HCT116 (cell line): Measurements from ENCODE around the gene FOXRED1.

ENCODE experiments used
- ATF3 ChIP-seq: IDR thresholded peaks from 2 replicates; pipeline ENCODE4 v1.6.1; 2012
- EGR1 ChIP-seq: IDR thresholded peaks from 2 replicates; pipeline ENCODE4 v1.6.1; 2012; ENCODE audit warnings: low read depth
- EZH2 ChIP-seq: fragments of 200-600 bp; sonication (generic); IDR thresholded peaks from 2 replicates; pipeline ENCODE4 v1.6.1; 2017; ENCODE audit warnings: antibody characterized with exemption, mixed run types
- EZH2phosphoT487 ChIP-seq: fragments of 200-600 bp; IDR thresholded peaks from 2 replicates; pipeline ENCODE4 v1.6.1; 2018; ENCODE audit warnings: antibody characterized with exemption, borderline replicate concordance
- MAX ChIP-seq: IDR thresholded peaks from 2 replicates; pipeline ENCODE4 v1.6.1; 2012
- POLR2A ChIP-seq: IDR thresholded peaks from 2 replicates; pipeline ENCODE4 v1.7.0; 2011; ENCODE audit warnings: borderline replicate concordance; ENCODE audit not compliant: insufficient read depth, insufficient read length; ENCODE audit errors: extremely low read depth
- POLR2AphosphoS5 ChIP-seq: IDR thresholded peaks from 2 replicates; pipeline ENCODE4 v1.6.1; 2011; ENCODE audit warnings: mild to moderate bottlenecking, low read depth, low read length, moderate library complexity
- RAD21 ChIP-seq: IDR thresholded peaks from 2 replicates; pipeline ENCODE4 v1.6.1; 2012; ENCODE audit warnings: low read depth, mild to moderate bottlenecking
- ZBTB33 ChIP-seq: IDR thresholded peaks from 2 replicates; pipeline ENCODE4 v1.6.1; 2011; ENCODE audit warnings: mild to moderate bottlenecking, low read length, moderate library complexity; ENCODE audit not compliant: insufficient replicate concordance; ENCODE audit errors: extremely low read depth
- ZFX ChIP-seq: fragments of 450-650 bp; IDR thresholded peaks from 2 replicates; pipeline ENCODE4 v1.6.1; 2017
- TF ChIP-seq, protein P1 (sequence below), 3 experiments: fragments of 200-600 bp in 1 of 3; sonication (generic) in 1 of 3; IDR thresholded peaks in 2 of 3; conservative IDR thresholded peaks in 1 of 3; 2 replicates each; pipeline ENCODE4 v1.5.1; 2012 to 2017; ENCODE audit warnings: low read depth in 2 of 3, low read length in 2 of 3, antibody characterized with exemption in 1 of 3, borderline replicate concordance in 1 of 3, control low read depth in 1 of 3, mild to moderate bottlenecking in 1 of 3, mixed read lengths in 1 of 3, mixed run types in 1 of 3, moderate library complexity in 1 of 3; ENCODE audit not compliant: insufficient read depth in 1 of 3
- TF ChIP-seq, protein P2 (sequence below): IDR thresholded peaks from 2 replicates; pipeline ENCODE4 v1.6.1; 2012; ENCODE audit warnings: low read depth

DNA sequence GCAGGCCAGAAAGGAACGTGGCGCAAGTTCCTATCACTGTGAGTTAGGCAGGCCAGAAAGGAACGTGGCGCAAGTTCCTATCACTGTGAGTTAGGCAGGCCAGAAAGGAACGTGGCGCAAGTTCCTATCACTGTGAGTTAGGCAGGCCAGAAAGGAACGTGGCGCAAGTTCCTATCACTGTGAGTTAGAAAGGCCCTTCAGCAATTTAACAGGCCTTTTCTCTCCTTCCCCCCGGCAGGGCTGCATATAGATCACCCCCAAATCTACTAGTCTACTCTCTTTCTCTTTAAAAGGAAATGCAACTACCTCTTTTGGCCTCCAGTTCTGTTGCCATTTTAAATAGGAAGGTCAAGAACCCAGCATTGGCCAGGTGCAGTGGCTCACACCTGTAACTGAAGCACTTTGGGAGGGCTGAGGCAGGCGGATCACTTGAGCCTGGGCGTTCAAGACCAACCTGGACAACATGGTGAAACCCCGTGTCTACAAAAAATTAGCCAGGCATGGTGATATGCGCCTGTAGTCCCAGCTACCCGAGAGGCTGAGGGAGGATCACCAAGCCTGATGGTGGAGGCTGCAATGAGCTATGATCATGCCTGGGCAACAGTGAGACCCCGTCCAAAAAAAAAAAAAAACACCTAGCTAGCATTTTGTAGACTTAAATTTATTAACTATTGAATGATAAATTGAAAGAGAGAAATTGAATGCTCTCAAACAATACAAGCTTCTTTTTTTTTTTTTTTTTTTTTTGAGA lies 42.4 kb upstream of the FOXRED1 start:
- TF ChIP-seq, protein P1, sequence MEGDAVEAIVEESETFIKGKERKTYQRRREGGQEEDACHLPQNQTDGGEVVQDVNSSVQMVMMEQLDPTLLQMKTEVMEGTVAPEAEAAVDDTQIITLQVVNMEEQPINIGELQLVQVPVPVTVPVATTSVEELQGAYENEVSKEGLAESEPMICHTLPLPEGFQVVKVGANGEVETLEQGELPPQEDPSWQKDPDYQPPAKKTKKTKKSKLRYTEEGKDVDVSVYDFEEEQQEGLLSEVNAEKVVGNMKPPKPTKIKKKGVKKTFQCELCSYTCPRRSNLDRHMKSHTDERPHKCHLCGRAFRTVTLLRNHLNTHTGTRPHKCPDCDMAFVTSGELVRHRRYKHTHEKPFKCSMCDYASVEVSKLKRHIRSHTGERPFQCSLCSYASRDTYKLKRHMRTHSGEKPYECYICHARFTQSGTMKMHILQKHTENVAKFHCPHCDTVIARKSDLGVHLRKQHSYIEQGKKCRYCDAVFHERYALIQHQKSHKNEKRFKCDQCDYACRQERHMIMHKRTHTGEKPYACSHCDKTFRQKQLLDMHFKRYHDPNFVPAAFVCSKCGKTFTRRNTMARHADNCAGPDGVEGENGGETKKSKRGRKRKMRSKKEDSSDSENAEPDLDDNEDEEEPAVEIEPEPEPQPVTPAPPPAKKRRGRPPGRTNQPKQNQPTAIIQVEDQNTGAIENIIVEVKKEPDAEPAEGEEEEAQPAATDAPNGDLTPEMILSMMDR (IDR thresholded peaks at IDR 0.05 in 2 of 3, conservative IDR thresholded peaks at IDR 0.05 in 1 of 3; ENCODE audit: borderline replicate concordance in 1 of 3, insufficient read depth in 1 of 3, low read depth in 2 of 3, low read length in 2 of 3) = no peak
- TF ChIP-seq POLR2AphosphoS5 = no peak
- no peak for TF ChIP-seq MAX
- TF ChIP-seq ZBTB33 = no peak
- no peak for TF ChIP-seq EGR1
- no peak for TF ChIP-seq POLR2A
- no peak for TF ChIP-seq EZH2phosphoT487
- TF ChIP-seq ZFX = no peak
- no peak for TF ChIP-seq EZH2
- TF ChIP-seq, protein P2, sequence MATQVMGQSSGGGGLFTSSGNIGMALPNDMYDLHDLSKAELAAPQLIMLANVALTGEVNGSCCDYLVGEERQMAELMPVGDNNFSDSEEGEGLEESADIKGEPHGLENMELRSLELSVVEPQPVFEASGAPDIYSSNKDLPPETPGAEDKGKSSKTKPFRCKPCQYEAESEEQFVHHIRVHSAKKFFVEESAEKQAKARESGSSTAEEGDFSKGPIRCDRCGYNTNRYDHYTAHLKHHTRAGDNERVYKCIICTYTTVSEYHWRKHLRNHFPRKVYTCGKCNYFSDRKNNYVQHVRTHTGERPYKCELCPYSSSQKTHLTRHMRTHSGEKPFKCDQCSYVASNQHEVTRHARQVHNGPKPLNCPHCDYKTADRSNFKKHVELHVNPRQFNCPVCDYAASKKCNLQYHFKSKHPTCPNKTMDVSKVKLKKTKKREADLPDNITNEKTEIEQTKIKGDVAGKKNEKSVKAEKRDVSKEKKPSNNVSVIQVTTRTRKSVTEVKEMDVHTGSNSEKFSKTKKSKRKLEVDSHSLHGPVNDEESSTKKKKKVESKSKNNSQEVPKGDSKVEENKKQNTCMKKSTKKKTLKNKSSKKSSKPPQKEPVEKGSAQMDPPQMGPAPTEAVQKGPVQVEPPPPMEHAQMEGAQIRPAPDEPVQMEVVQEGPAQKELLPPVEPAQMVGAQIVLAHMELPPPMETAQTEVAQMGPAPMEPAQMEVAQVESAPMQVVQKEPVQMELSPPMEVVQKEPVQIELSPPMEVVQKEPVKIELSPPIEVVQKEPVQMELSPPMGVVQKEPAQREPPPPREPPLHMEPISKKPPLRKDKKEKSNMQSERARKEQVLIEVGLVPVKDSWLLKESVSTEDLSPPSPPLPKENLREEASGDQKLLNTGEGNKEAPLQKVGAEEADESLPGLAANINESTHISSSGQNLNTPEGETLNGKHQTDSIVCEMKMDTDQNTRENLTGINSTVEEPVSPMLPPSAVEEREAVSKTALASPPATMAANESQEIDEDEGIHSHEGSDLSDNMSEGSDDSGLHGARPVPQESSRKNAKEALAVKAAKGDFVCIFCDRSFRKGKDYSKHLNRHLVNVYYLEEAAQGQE = no peak
- TF ChIP-seq ATF3 = no peak
- no peak for TF ChIP-seq RAD21
